GM12873 (cell line): Measurements from ENCODE around the gene PSORS1C2.

ENCODE experiments used
- TF ChIP-seq, protein P1 (sequence below): IDR thresholded peaks from 2 replicates; pipeline ENCODE4 v1.5.1; 2012; ENCODE audit warnings: low read depth, mild to moderate bottlenecking, moderate library complexity, low read length, control low read depth; ENCODE audit not compliant: insufficient read depth; ENCODE audit errors: missing control alignments

PSORS1C2 gene

DNA sequence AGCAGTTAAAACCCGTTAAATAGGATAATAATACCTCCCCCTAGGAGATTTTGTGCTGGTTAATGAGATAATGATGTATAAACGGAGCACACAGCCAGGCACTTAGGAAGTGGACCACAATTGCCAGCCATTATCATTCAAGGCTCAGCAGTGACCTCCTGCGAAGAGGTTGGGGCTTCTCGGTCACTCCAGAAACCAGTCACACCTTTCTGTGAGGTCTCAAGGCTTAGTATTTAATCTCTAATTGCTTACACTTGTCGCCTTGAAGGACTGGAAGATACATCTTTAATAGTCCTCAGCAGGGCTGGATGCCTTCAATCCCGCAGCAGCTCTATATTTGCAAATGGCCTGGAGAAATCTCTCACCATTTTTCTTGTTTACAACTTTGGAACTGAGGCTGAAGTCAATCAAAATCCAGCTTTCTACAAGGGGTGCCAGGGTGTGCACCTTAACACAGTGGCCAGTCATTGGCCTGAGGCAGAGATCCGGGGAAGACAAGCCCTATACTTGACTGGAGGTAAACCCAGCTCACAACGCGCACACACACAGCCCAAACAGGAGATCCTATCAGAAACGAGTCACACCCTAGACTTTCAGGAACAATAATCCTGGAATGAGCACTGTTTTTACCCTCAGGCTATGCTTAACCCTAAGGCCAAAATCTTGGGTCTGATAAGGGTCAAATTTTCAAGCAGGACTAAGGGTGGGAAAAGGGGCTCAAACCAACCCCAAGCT, 30.4 kb upstream of the PSORS1C2 start:
- TF ChIP-seq, protein P1, sequence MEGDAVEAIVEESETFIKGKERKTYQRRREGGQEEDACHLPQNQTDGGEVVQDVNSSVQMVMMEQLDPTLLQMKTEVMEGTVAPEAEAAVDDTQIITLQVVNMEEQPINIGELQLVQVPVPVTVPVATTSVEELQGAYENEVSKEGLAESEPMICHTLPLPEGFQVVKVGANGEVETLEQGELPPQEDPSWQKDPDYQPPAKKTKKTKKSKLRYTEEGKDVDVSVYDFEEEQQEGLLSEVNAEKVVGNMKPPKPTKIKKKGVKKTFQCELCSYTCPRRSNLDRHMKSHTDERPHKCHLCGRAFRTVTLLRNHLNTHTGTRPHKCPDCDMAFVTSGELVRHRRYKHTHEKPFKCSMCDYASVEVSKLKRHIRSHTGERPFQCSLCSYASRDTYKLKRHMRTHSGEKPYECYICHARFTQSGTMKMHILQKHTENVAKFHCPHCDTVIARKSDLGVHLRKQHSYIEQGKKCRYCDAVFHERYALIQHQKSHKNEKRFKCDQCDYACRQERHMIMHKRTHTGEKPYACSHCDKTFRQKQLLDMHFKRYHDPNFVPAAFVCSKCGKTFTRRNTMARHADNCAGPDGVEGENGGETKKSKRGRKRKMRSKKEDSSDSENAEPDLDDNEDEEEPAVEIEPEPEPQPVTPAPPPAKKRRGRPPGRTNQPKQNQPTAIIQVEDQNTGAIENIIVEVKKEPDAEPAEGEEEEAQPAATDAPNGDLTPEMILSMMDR, result no peak

DNA sequence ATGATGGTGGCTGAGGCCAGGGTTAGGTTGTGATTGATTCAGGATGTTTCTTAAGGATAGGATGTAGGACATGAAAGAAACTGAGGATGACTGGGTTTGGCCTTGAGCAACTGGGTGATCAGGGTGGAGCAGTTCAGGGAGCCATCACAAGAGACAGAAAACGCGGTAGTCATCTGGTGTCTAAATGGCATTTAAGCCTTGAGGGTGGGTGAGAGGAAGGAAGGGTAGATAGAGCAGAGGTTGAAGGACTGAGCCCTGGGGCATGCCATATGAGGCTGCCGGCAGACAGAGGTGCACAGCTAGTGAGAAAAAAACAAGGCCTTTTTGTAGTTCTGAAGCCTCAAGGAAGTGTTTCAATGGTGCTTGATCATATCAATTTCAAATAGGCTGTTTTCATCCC, 29.7 kb upstream of the PSORS1C2 start:
- TF ChIP-seq, protein P1, result no peak

DNA sequence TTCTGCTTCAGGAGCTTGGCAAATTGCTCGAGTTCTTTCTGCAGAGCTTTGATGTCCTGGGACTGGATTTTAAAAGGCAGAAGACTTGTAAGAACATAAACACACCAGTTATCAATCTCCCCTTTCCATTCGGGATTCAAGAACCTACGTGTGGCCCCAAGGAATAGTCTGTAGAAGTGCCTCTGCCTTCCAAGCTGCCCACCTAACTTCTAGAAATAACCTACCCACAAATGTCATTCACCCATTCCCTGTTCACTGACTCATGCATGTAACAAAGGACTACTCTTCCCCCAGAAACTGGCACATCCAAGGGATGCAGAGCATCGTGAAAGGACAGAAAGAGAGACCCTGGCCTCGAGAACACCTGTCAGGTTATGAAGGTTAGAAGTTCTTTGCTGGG, 27.1 kb upstream of the PSORS1C2 start:
- TF ChIP-seq, protein P1, result no peak

DNA sequence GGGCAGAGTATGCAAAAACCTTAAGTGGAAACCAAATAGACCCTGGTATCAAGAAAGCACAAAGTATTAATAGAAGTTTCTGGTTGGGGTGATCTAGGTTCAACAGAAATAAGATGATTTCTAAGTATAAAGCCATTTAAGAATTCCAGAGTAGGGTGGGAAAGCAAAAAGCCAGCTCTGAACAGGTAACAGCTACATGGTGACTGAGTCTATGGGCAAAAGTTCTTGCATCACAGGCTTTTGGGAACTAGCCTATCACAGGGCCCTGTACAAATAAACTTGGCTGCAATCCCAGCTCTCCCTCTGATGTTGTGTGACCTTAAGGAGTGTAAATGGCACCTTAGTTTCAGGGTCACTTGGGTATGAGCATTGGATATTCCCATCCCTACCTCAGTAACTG, 25.1 kb upstream of the PSORS1C2 start:
- TF ChIP-seq, protein P1, result no peak

DNA sequence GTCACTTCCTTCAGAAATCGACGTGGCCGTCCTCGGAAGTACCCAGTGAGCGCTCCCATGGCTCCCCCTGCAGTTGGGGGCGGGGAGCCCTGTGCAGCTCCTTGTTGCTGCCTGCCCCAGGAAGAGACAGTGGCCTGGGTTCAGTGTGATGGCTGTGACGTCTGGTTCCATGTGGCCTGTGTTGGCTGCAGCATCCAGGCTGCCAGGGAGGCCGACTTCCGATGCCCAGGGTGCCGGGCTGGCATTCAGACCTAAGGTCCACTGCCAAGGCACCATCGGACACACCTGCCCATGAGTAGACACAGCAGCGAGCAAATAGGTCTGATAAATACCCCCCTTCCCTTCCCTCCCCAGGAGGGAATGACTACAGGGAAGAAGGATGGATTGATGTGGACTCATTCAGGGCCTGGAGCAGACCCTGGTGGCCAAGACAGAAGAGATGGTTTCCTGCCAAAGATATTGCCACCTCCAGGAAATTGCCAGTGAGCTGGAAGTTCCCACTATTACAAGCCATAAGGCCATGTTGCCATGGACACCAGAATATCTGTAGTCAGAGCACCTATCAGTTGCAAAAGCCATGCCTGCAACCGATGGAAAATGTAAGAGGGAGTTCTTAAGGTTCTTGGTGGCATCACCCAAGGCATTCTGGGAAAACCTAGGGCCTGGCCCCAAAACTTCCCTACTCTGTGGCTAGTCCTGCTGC, 23.7 kb upstream of the PSORS1C2 start:
- TF ChIP-seq, protein P1, result no peak

DNA sequence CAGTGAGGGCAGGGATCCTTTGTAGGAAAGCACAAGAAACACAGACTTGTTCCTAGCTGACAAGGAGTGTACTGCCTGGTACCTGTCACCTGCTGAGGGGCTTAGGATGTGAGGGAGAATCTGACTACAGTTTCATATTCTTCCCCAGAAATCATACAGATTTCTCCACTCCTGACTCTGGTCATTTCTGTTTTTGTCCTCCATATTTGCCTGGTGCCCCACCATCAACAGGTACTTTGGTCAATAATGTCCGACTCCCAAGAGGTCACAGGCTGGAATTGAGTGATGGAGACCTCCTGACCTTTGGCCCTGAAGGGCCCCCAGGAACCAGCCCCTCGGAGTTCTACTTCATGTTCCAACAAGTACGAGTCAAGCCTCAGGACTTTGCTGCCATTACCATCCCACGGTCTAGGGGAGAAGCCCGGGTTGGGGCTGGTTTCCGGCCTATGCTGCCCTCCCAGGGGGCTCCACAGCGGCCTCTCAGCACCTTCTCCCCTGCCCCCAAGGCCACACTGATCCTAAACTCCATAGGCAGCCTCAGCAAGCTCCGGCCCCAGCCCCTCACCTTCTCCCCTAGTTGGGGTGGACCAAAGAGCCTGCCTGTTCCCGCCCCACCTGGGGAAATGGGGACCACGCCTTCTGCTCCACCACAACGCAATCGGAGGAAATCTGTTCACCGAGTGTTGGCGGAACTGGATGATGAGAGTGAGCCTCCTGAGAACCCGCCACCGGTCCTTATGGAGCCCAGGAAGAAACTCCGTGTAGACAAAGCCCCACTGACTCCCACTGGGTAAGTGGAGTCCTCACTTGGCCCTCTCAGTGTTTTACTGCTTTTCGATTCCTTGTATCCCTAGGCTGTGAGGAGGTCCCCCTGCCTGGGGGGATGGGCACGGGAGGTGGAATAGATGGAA, 22.6 kb upstream of the PSORS1C2 start:
- TF ChIP-seq, protein P1, result no peak
